Ascending aorta (tissue), 2 donors: Measurements from ENCODE around the gene FAF1. TPM values are rescaled to one million over a fixed set of nuclear protein-coding genes. Genes with fewer than 3 reads are reported as not detected.
"Not testable (repeated sequence)": the region's sequence is repeated elsewhere in the genome, so short reads cannot be mapped to it uniquely, and the experiment has no call there.

Experiments
- DNase-seq, 2 donors: peaks; one replicate each; pipeline ENCODE4 v3.0.0-alpha.2; 2019; ENCODE audit warnings: low spot score in 2 of 2
- H3K27ac ChIP-seq, 2 donors: fragments of 200-600 bp; sonication (generic); one replicate each; pipeline ENCODE4 v1.5.1; 2016 to 2017; ENCODE audit warnings: mild to moderate bottlenecking in 1 of 2
- H3K27me3 ChIP-seq: fragments of 200-600 bp; sonication (generic); one replicate; pipeline ENCODE4 v1.5.1; 2017
- H3K36me3 ChIP-seq, 2 donors: fragments of 200-600 bp; sonication (generic); one replicate each; pipeline ENCODE4 v1.5.1; 2016
- H3K4me1 ChIP-seq, 2 donors: fragments of 200-600 bp; sonication (generic); one replicate each; pipeline ENCODE4 v1.5.1; 2016 to 2017; ENCODE audit warnings: mild to moderate bottlenecking in 1 of 2
- H3K4me3 ChIP-seq, 2 donors: fragments of 200-600 bp; sonication (generic); one replicate each; pipeline ENCODE4 v1.5.1; 2016 to 2017; ENCODE audit warnings: mild to moderate bottlenecking in 1 of 2
- H3K9me3 ChIP-seq, 2 donors: fragments of 200-600 bp; sonication (generic); one replicate each; pipeline ENCODE4 v1.5.1; 2016
- intact Hi-C: fragments of 100-400 bp; cut with DNase I; formaldehyde crosslinking; loops from one replicate; pipeline ENCODE4 v1.15.1; 2023
- total RNA-seq: library from RNA; depleted of rRNA; stranded (reverse); fragments of >200 nt; gene quantifications from one replicate; pipeline ENCODE4 v1.1.0, GENCODE V29; 2016
- TF ChIP-seq, protein P1 (sequence below), 3 experiments: fragments of 200-600 bp in 2 of 3; fragments of 450-650 bp in 1 of 3; sonication (generic) in 2 of 3; IDR thresholded peaks; one replicate each; pipeline ENCODE4 v1.5.1; 2016 to 2019; ENCODE audit warnings: antibody characterized with exemption in 3 of 3, mild to moderate bottlenecking in 1 of 3, moderate library complexity in 1 of 3

FAF1 gene
- total RNA-seq, 1 donor from 2014 or later = 16.4 TPM

DNA sequence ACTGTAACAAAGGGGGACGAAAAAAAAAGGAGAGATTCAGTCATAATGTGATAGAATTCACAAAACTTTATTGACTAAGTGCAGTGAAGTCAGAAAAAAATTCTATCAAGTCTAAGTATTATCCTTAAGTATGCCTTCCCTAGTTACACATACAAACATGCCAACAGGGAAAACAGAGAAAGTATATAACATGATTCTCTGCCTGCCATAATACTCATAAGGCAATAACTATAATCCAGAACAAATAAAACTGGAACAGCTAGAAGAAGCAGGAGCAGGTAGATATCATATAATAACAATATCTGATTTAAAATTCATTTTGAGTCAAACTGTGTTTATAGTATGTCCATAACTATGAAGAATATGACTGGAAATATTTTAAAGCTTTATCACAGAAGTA is 184.3 kb downstream of the FAF1 start:
- TF ChIP-seq, protein P1, sequence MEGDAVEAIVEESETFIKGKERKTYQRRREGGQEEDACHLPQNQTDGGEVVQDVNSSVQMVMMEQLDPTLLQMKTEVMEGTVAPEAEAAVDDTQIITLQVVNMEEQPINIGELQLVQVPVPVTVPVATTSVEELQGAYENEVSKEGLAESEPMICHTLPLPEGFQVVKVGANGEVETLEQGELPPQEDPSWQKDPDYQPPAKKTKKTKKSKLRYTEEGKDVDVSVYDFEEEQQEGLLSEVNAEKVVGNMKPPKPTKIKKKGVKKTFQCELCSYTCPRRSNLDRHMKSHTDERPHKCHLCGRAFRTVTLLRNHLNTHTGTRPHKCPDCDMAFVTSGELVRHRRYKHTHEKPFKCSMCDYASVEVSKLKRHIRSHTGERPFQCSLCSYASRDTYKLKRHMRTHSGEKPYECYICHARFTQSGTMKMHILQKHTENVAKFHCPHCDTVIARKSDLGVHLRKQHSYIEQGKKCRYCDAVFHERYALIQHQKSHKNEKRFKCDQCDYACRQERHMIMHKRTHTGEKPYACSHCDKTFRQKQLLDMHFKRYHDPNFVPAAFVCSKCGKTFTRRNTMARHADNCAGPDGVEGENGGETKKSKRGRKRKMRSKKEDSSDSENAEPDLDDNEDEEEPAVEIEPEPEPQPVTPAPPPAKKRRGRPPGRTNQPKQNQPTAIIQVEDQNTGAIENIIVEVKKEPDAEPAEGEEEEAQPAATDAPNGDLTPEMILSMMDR (IDR thresholded peaks at IDR 0.05) = no peak
- Histone ChIP-seq H3K27me3 (no peaks in the 10 kb centered on the region), H3K4me3 (no peak overlapping the region), H3K9me3 (no peaks in the 10 kb centered on the region), H3K27ac (no peak overlapping the region), H3K36me3 (peaks cover 2 to 4% of the 10 kb centered on the region in 2 donors), H3K4me1 (no peaks in the 10 kb centered on the region)
- intact Hi-C loops = loop anchor here (2.0 kb wide), 2 partner anchors 269 to 521 kb away; no protein-coding TSS in a partner anchor
- DNase-seq = no peak

- no peak overlapping the region for H3K4me3 ChIP-seq
- H3K27me3 ChIP-seq = no peaks in the 10 kb centered on the region
- H3K9me3 ChIP-seq = no peaks in the 10 kb centered on the region
- TF ChIP-seq, protein P1 (IDR thresholded peaks at IDR 0.05) = peak in 2 of 3 experiments; percentile 58 to 73
- no peaks in the 10 kb centered on the region for H3K4me1 ChIP-seq
- intact Hi-C loops = loop anchor here (1.0 to 2.0 kb wide), 2 partner anchors 270 to 414 kb away; no protein-coding TSS in a partner anchor
- H3K27ac ChIP-seq = no peak overlapping the region
- no peak for DNase-seq
- no peaks in the 10 kb centered on the region for H3K36me3 ChIP-seq
Measured at GRCh38 chr1:50774759-50775351, 185.2 kb downstream of the FAF1 start.

- intact Hi-C loops = no loop called here
- TF ChIP-seq, protein P1 (IDR thresholded peaks at IDR 0.05) = no peak
- no peak overlapping the region for H3K4me3 ChIP-seq
Measured at GRCh38 chr1:50766688-50767087, 193.4 kb downstream of the FAF1 start.

GRCh38 chr1:50756543-50756942 is 203.5 kb downstream of the FAF1 start:
- H3K27ac ChIP-seq, DNase-seq, H3K9me3 ChIP-seq, H3K4me1 ChIP-seq, intact Hi-C loops, H3K4me3 ChIP-seq, H3K36me3 ChIP-seq, H3K27me3 ChIP-seq: not testable (repeated sequence)

More at GRCh38 chr1:50766688-50767087, 193.4 kb downstream of the FAF1 start:
- DNase-seq = no peak
- H3K4me1 ChIP-seq = no peaks in the 10 kb centered on the region
- no peaks in the 10 kb centered on the region for H3K9me3 ChIP-seq
- H3K36me3 ChIP-seq = no peaks in the 10 kb centered on the region
- H3K27me3 ChIP-seq = no peaks in the 10 kb centered on the region
- no peak overlapping the region for H3K27ac ChIP-seq

- intact Hi-C loops, H3K27me3 ChIP-seq, H3K36me3 ChIP-seq, H3K4me1 ChIP-seq, H3K27ac ChIP-seq, H3K4me3 ChIP-seq, DNase-seq, H3K9me3 ChIP-seq: not testable (repeated sequence)
Measured at GRCh38 chr1:50754764-50755163, 205.3 kb downstream of the FAF1 start.

GRCh38 chr1:50750021-50750619 is 209.9 kb downstream of the FAF1 start:
- Histone ChIP-seq H3K9me3 (no peaks in the 10 kb centered on the region), H3K27ac (no peak overlapping the region), H3K4me1 (no peaks in the 10 kb centered on the region), H3K27me3 (no peaks in the 10 kb centered on the region), H3K36me3 (no peaks in the 10 kb centered on the region), H3K4me3 (no peak overlapping the region)
- no peak for DNase-seq
- TF ChIP-seq, protein P1 (IDR thresholded peaks at IDR 0.05) = peak in 2 of 3 experiments; percentile 15 to 41
- intact Hi-C loops = no loop called here
